Stomach (tissue), 4 donors: ENCODE results near the gene ICOSLG.
"Not testable (repeated sequence)": the region's sequence is repeated elsewhere in the genome, so short reads cannot be mapped to it uniquely, and the experiment has no call there.

Experiments used
- CTCF ChIP-seq, 7 experiments: fragments of 450-650 bp in 4 of 7; fragments of 200-600 bp in 3 of 7; sonication (generic) in 3 of 7; IDR thresholded peaks; one replicate each; pipeline ENCODE4 v1.5.1; 2016 to 2019; ENCODE audit warnings: antibody characterized with exemption in 7 of 7, control low read depth in 2 of 7, mild to moderate bottlenecking in 1 of 7
- EP300 ChIP-seq: sonication (generic); formaldehyde crosslinking; IDR thresholded peaks from one replicate; pipeline ENCODE4 v1.6.1; 2017; ENCODE audit warnings: antibody characterized with exemption
- POLR2A ChIP-seq, 4 donors: fragments of 450-650 bp; IDR thresholded peaks; one replicate each; pipeline ENCODE4 v1.6.1; 2016; ENCODE audit warnings: antibody characterized with exemption in 4 of 4, control low read depth in 2 of 4, mild to moderate bottlenecking in 1 of 4, moderate library complexity in 1 of 4
- POLR2AphosphoS5 ChIP-seq, 3 donors: sonication (generic); formaldehyde crosslinking; IDR thresholded peaks; one replicate each; pipeline ENCODE4 v1.6.1; 2016; ENCODE audit warnings: antibody characterized with exemption in 3 of 3

DNA sequence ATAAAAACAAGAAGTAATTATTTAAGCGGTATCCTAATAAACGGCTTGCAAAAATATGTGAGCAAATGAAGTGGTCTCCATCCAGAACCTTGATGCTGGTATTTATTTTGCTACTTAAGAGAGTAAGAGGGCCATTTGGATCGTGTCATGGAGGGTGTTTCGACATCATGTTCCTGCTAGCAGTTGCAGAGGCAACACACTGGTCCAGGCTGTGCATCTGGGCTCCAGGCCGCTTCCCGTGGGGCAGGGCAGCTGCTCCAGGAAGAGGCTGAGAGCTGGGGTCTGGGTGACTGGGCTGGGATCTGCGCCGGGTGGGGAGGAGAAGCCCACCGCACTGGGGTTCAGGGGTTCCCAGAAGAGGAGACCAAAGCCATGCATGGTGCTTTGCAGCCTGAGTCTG lies 46.3 kb downstream of the ICOSLG start:
- not testable (repeated sequence) for TF ChIP-seq POLR2AphosphoS5 (IDR thresholded peaks at IDR 0.05); CTCF (IDR thresholded peaks at IDR 0.05); EP300; POLR2A (IDR thresholded peaks at IDR 0.05)
